GM18858 (cell line): ENCODE results near the gene CDH22.

Source experiments
- ATAC-seq: cut with Tn5 transposase; IDR thresholded peaks from one replicate; pipeline ENCODE4 v1.9.1; 2021; ENCODE audit not compliant: unreplicated experiment

The CDH22 gene

GRCh38 chr20:46343348-46343974 lies 35.2 kb upstream of the CDH22 start:
- no peak for ATAC-seq

- no peak for ATAC-seq
Measured at GRCh38 chr20:46342451-46343347, 34.4 kb upstream of the CDH22 start.

GRCh38 chr20:46342010-46342378 lies 33.7 kb upstream of the CDH22 start:
- no peak for ATAC-seq

GRCh38 chr20:46341074-46342009 lies 33.0 kb upstream of the CDH22 start:
- ATAC-seq = no peak

- ATAC-seq = no peak
Measured at GRCh38 chr20:46339037-46339436, 30.7 kb upstream of the CDH22 start.

GRCh38 chr20:46336735-46337134 lies 28.4 kb upstream of the CDH22 start:
- ATAC-seq = no peak

GRCh38 chr20:46334303-46334904 lies 26.1 kb upstream of the CDH22 start:
- no peak for ATAC-seq

GRCh38 chr20:46333161-46333991 lies 25.1 kb upstream of the CDH22 start:
- no peak for ATAC-seq

- no peak for ATAC-seq
Measured at GRCh38 chr20:46332373-46333160, 24.3 kb upstream of the CDH22 start.

GRCh38 chr20:46331611-46332361 lies 23.5 kb upstream of the CDH22 start:
- ATAC-seq = no peak

GRCh38 chr20:46330831-46331371 lies 22.6 kb upstream of the CDH22 start:
- ATAC-seq = no peak

- no peak for ATAC-seq
Measured at GRCh38 chr20:46330072-46330763, 21.9 kb upstream of the CDH22 start.

- ATAC-seq = no peak
Measured at GRCh38 chr20:46328200-46328882, 20.0 kb upstream of the CDH22 start.

- no peak for ATAC-seq
Measured at GRCh38 chr20:46327557-46327956, 19.3 kb upstream of the CDH22 start.

GRCh38 chr20:46325789-46326188 lies 17.5 kb upstream of the CDH22 start:
- no peak for ATAC-seq

GRCh38 chr20:46324960-46325703 lies 16.8 kb upstream of the CDH22 start:
- ATAC-seq = no peak
